Right ventricle myocardium superior (tissue), 1 donor: Measurements from ENCODE around the gene SLC35D2. TPM values are rescaled to one million over a fixed set of nuclear protein-coding genes. Genes with fewer than 3 reads are reported as not detected.
"Not testable (repeated sequence)": the region's sequence is repeated elsewhere in the genome, so short reads cannot be mapped to it uniquely, and the experiment has no call there.

ENCODE experiments used
- ATAC-seq: fragments of 200-7000 bp; cut with Tn5 transposase; one replicate; pipeline ENCODE4 v1.9.1; 2020; ENCODE audit warnings: mild to moderate bottlenecking; ENCODE audit not compliant: poor library complexity
- DNase-seq: peaks from one replicate; pipeline ENCODE4 v3.0.0-alpha.2; 2020
- intact Hi-C: fragments of 100-400 bp; cut with DNase I; formaldehyde crosslinking; loops from one replicate; pipeline ENCODE4 v1.11.2; 2022
- total RNA-seq: library from RNA; stranded (reverse); fragmentation: NEBNext Ultra II Directional; extraction: Animal tissue kit (Norgen Biotek cat#: 25700); gene quantifications from one replicate; pipeline ENCODE4 v1.2.1, GENCODE V29; 2021
- donor health status: DM: no; HTN: yes; CAD: no; lungs with severe emphysema.

The SLC35D2 gene
- total RNA-seq, 1 donor from 2014 or later, result 13.5 TPM

GRCh38 chr9:96376891-96377874, 6.3 kb downstream of the SLC35D2 start:
- intact Hi-C loops, result no loop called here
- ATAC-seq (peak; percentile 77), DNase-seq (no peak)

- DNase-seq, ATAC-seq, intact Hi-C loops: not testable (repeated sequence)
Observed at GRCh38 chr9:96375507-96375906, 8.0 kb downstream of the SLC35D2 start.

GRCh38 chr9:96367943-96368342, 15.6 kb downstream of the SLC35D2 start:
- no peak for ATAC-seq
- DNase-seq, result no peak
- intact Hi-C loops, result no loop called here

GRCh38 chr9:96363175-96363967, 20.1 kb downstream of the SLC35D2 start:
- intact Hi-C loops, result no loop called here
- DNase-seq, result no peak
- ATAC-seq, result no peak

GRCh38 chr9:96362119-96362518, 21.4 kb downstream of the SLC35D2 start:
- DNase-seq, intact Hi-C loops, ATAC-seq: not testable (repeated sequence)

- DNase-seq (no peak), ATAC-seq (no peak)
- intact Hi-C loops, result no loop called here
Observed at GRCh38 chr9:96361668-96362067, 21.8 kb downstream of the SLC35D2 start.

- no peak for ATAC-seq
- no peak for DNase-seq
- intact Hi-C loops, result no loop called here
Observed at GRCh38 chr9:96360976-96361375, 22.5 kb downstream of the SLC35D2 start.

GRCh38 chr9:96360523-96360922, 23.0 kb downstream of the SLC35D2 start:
- ATAC-seq, intact Hi-C loops, DNase-seq: not testable (repeated sequence)

- DNase-seq (no peak), ATAC-seq (no peak)
- intact Hi-C loops, result no loop called here
Observed at GRCh38 chr9:96350866-96351265, 32.6 kb downstream of the SLC35D2 start.

- intact Hi-C loops, result no loop called here
- ATAC-seq (no peak), DNase-seq (no peak)
Observed at GRCh38 chr9:96348261-96348660, 35.2 kb downstream of the SLC35D2 start.

GRCh38 chr9:96345551-96345950, 38.0 kb downstream of the SLC35D2 start:
- intact Hi-C loops, result no loop called here
- ATAC-seq, result no peak
- no peak for DNase-seq

- DNase-seq (no peak), ATAC-seq (peak; percentile 83)
- intact Hi-C loops, result no loop called here
Observed at GRCh38 chr9:96344458-96345180, 38.9 kb downstream of the SLC35D2 start.

GRCh38 chr9:96343515-96344360, 39.8 kb downstream of the SLC35D2 start:
- ATAC-seq (no peak), DNase-seq (no peak)
- intact Hi-C loops, result no loop called here

- intact Hi-C loops, result no loop called here
- DNase-seq (no peak), ATAC-seq (no peak)
Observed at GRCh38 chr9:96342571-96343245, 40.8 kb downstream of the SLC35D2 start.

GRCh38 chr9:96340707-96341106, 42.8 kb downstream of the SLC35D2 start:
- DNase-seq, result no peak
- ATAC-seq, result no peak
- intact Hi-C loops, result no loop called here

- DNase-seq, result no peak
- intact Hi-C loops, result no loop called here
- ATAC-seq, result no peak
Observed at GRCh38 chr9:96338299-96338698, 45.2 kb downstream of the SLC35D2 start.

- DNase-seq, result no peak
- no peak for ATAC-seq
- intact Hi-C loops, result no loop called here
Observed at GRCh38 chr9:96333958-96334357, 49.6 kb downstream of the SLC35D2 start.
